H9 (cell line): ENCODE data around the gene HMOX1. TPM values are rescaled to one million over a fixed set of nuclear protein-coding genes. Genes with fewer than 3 reads are reported as not detected.

ENCODE experiments used
- DNase-seq: peaks from one replicate; pipeline ENCODE4 v3.0.0-alpha.2; 2017
- H2AFZ ChIP-seq: one replicate; pipeline ENCODE4 v1.6.1; 2013; ENCODE audit warnings: mild to moderate bottlenecking, low read length, control low read depth, moderate library complexity
- H2AK5ac ChIP-seq: 2 replicates; pipeline ENCODE4 v1.6.1; 2013; ENCODE audit warnings: low read length, control low read depth, mixed read lengths; ENCODE audit not compliant: insufficient read length
- H2BK120ac ChIP-seq: one replicate; pipeline ENCODE4 v1.6.1; 2013; ENCODE audit warnings: low read depth, mild to moderate bottlenecking, low read length, control low read depth, inconsistent platforms; ENCODE audit not compliant: poor library complexity, severe bottlenecking
- H2BK12ac ChIP-seq: 2 replicates; pipeline ENCODE4 v1.6.1; 2013; ENCODE audit warnings: low read length, control low read depth, mixed read lengths, low read depth; ENCODE audit not compliant: insufficient read length
- H2BK15ac ChIP-seq: 2 replicates; pipeline ENCODE4 v1.6.1; 2013; ENCODE audit warnings: low read depth, low read length, control low read depth
- H2BK20ac ChIP-seq: one replicate; pipeline ENCODE4 v1.6.1; 2013; ENCODE audit warnings: low read depth, mild to moderate bottlenecking, low read length, control low read depth, inconsistent platforms; ENCODE audit not compliant: poor library complexity, severe bottlenecking
- H2BK5ac ChIP-seq: 2 replicates; pipeline ENCODE4 v1.6.1; 2013; ENCODE audit warnings: low read length, control low read depth, mixed read lengths; ENCODE audit not compliant: insufficient read length
- H3K14ac ChIP-seq: 2 replicates; pipeline ENCODE4 v1.6.1; 2013; ENCODE audit warnings: low read length, control low read depth; ENCODE audit not compliant: insufficient read depth
- H3K18ac ChIP-seq: 2 replicates; pipeline ENCODE4 v1.6.1; 2013; ENCODE audit warnings: low read depth, mild to moderate bottlenecking, mixed read lengths, low read length, control low read depth; ENCODE audit not compliant: insufficient read length
- H3K23ac ChIP-seq: 2 replicates; pipeline ENCODE4 v1.6.1; 2013; ENCODE audit warnings: low read length, control low read depth, mixed read lengths, low read depth; ENCODE audit not compliant: insufficient read length
- H3K23me2 ChIP-seq: 2 replicates; pipeline ENCODE4 v1.6.1; 2013; ENCODE audit warnings: low read depth, mild to moderate bottlenecking, mixed read lengths, low read length, control low read depth; ENCODE audit not compliant: insufficient read length, poor library complexity, severe bottlenecking
- H3K27ac ChIP-seq: 2 replicates; pipeline ENCODE4 v1.5.1; 2013; ENCODE audit warnings: low read length, control low read depth, mixed read lengths, low read depth; ENCODE audit not compliant: insufficient read length
- H3K27me3 ChIP-seq: 2 replicates; pipeline ENCODE4 v1.6.1; 2013; ENCODE audit warnings: low read length, control low read depth, inconsistent platforms; ENCODE audit not compliant: insufficient read depth
- H3K4ac ChIP-seq: 2 replicates; pipeline ENCODE4 v1.6.1; 2013; ENCODE audit warnings: low read depth, mild to moderate bottlenecking, control low read depth, inconsistent platforms, low read length, moderate library complexity
- H3K4me1 ChIP-seq: 2 replicates; pipeline ENCODE4 v1.6.1; 2013; ENCODE audit warnings: low read length, control low read depth, inconsistent platforms; ENCODE audit not compliant: insufficient read depth
- H3K4me2 ChIP-seq: 2 replicates; pipeline ENCODE4 v1.6.1; 2013; ENCODE audit warnings: low read length, control low read depth, mixed read lengths; ENCODE audit not compliant: insufficient read length, insufficient read depth
- H3K56ac ChIP-seq: 2 replicates; pipeline ENCODE4 v1.6.1; 2013; ENCODE audit warnings: low read depth, mild to moderate bottlenecking, mixed read lengths, low read length, control low read depth; ENCODE audit not compliant: insufficient read length
- H3K79me1 ChIP-seq: 2 replicates; pipeline ENCODE4 v1.6.1; 2013; ENCODE audit warnings: low read depth, mild to moderate bottlenecking, moderate library complexity, low read length, control low read depth, inconsistent platforms; ENCODE audit not compliant: insufficient read depth, poor library complexity, severe bottlenecking
- H3K79me2 ChIP-seq: 2 replicates; pipeline ENCODE4 v1.6.1; 2013; ENCODE audit warnings: low read length, control low read depth, inconsistent platforms; ENCODE audit not compliant: insufficient read depth
- H3K9ac ChIP-seq: 2 replicates; pipeline ENCODE4 v1.6.1; 2013; ENCODE audit warnings: low read length, control low read depth, mixed read lengths; ENCODE audit not compliant: insufficient read length; ENCODE audit errors: extremely low read depth
- H3K9me3 ChIP-seq: one replicate; pipeline ENCODE4 v1.6.1; 2013; ENCODE audit warnings: low read depth, low read length, inconsistent platforms; ENCODE audit not compliant: control insufficient read depth
- H3T11ph ChIP-seq: one replicate; pipeline ENCODE4 v1.6.1; 2013; ENCODE audit warnings: mild to moderate bottlenecking, low read length, control low read depth, inconsistent platforms
- H4K20me1 ChIP-seq: one replicate; pipeline ENCODE4 v1.6.1; 2013; ENCODE audit not compliant: control insufficient read depth, insufficient read length, insufficient read depth
- H4K5ac ChIP-seq: 2 replicates; pipeline ENCODE4 v1.6.1; 2013; ENCODE audit warnings: low read depth, mild to moderate bottlenecking, mixed read lengths, low read length, control low read depth; ENCODE audit not compliant: insufficient read length
- H4K8ac ChIP-seq: replicated peaks from 2 replicates; pipeline ENCODE4 v1.6.1; 2013; ENCODE audit warnings: low read length, control low read depth, mixed read lengths, low read depth; ENCODE audit not compliant: insufficient read length
- H4K91ac ChIP-seq: 2 replicates; pipeline ENCODE4 v1.6.1; 2013; ENCODE audit warnings: low read depth, mild to moderate bottlenecking, moderate library complexity, mixed read lengths, low read length, control low read depth; ENCODE audit not compliant: insufficient read length
- H3K27ac Mint-ChIP-seq, 3 experiments: 2 replicates in 2 of 3; 3 replicates in 1 of 3; pipeline ENCODE4 v1.8.0; 2020 to 2021; ENCODE audit warnings: mixed read lengths in 3 of 3, mild to moderate bottlenecking in 1 of 3, moderate library complexity in 1 of 3
- H3K27me3 Mint-ChIP-seq: 2 replicates; pipeline ENCODE4 v1.8.0; 2021; ENCODE audit warnings: low read depth, mild to moderate bottlenecking, moderate library complexity, mixed read lengths
- H3K36me3 Mint-ChIP-seq, 3 experiments: 2 replicates in 2 of 3; 3 replicates in 1 of 3; pipeline ENCODE4 v1.8.0; 2020 to 2021; ENCODE audit warnings: low read depth in 3 of 3, mixed read lengths in 3 of 3; ENCODE audit not compliant: insufficient read depth in 1 of 3
- H3K4me1 Mint-ChIP-seq, 2 experiments: 2 replicates each; pipeline ENCODE4 v1.8.0; 2020; ENCODE audit warnings: mixed read lengths in 2 of 2
- H3K4me3 Mint-ChIP-seq, 2 experiments: 2 replicates in 1 of 2; 3 replicates in 1 of 2; pipeline ENCODE4 v1.8.0; 2020 to 2021; ENCODE audit warnings: mild to moderate bottlenecking in 2 of 2, mixed read lengths in 2 of 2, moderate library complexity in 1 of 2
- H3K9me3 Mint-ChIP-seq, 2 experiments: 2 replicates in 1 of 2; 3 replicates in 1 of 2; pipeline ENCODE4 v1.8.0; 2020; ENCODE audit warnings: mild to moderate bottlenecking in 2 of 2, mixed read lengths in 2 of 2, moderate library complexity in 1 of 2
- WGBS: extraction: QIAGEN DNeasy Blood & Tissue Kit; methylation state at CpG from one replicate; pipeline ENCODE4 v1.1.7; 2013; ENCODE audit warnings: missing lambda C conversion rate, low lambda C conversion rate, mixed read lengths; ENCODE audit not compliant: insufficient read length; ENCODE audit errors: extremely low coverage; 5-methylcytosine and 5-hydroxymethylcytosine counted together
- total RNA-seq: library from RNA; stranded (reverse); gene quantifications from 2 replicates; pipeline ENCODE4 v1.2.1, GENCODE V29; 2021
- TF ChIP-seq, protein P1 (sequence below): fragments of 200-600 bp; sonication (generic); conservative IDR thresholded peaks from 3 replicates; pipeline ENCODE4 v1.8.0; 2021; ENCODE audit warnings: antibody characterized with exemption, mild to moderate bottlenecking

Gene HMOX1
- total RNA-seq, 1 experiment from 2014 or later, result 22.7 TPM

DNA sequence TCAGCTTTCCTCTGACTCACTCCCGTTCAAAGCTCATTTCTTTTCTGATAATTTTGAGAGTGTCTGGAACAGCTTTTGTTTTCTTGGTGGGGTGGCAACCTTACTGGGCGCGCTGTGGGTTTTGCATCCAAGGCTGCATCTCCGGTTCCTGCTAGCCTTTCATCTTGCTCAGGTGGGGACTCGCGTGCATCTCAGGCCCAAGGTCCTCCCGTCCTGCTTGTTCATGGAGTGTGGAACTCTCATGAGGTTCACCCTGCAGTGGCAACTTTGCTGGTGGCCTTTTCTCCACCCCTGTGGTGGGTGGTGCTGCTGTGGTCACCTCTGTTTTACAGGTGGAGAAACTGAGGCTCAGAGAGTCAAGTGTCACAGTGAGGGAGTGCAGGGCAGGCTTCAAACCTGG, 44.6 kb downstream of the HMOX1 start:
- H2BK15ac ChIP-seq, result no peak overlapping the region
- H3K4me3 Mint-ChIP-seq, result peak overlapping the region in 1 of 2 experiments; percentile 35; a peak in 1 of 5 replicates
- peaks cover 33 to 43% of the 10 kb centered on the region in 2 experiments for H3K4me1 Mint-ChIP-seq
- no peak overlapping the region for H3K18ac ChIP-seq
- no peak overlapping the region for H3K27ac ChIP-seq
- H4K20me1 ChIP-seq, result no peaks in the 10 kb centered on the region
- H3K36me3 Mint-ChIP-seq, result peaks cover 36 to 77% (median 67%) of the 10 kb centered on the region in 3 experiments; a peak in 6 of 7 replicates
- no peak overlapping the region for H2BK5ac ChIP-seq
- no peaks in the 10 kb centered on the region for H3K23me2 ChIP-seq
- no peak overlapping the region for H4K91ac ChIP-seq
- H3K9me3 ChIP-seq, result no peaks in the 10 kb centered on the region
- peak overlapping the region; percentile 59 to 95 (median 92); a peak in 3 of 7 replicates for H3K27ac Mint-ChIP-seq
- no peaks in the 10 kb centered on the region for H3K79me2 ChIP-seq
- H3T11ph ChIP-seq, result no peak overlapping the region
- no CpG with 5 or more reads among the region's 7 CpGs for WGBS
- no peaks in the 10 kb centered on the region for H3K27me3 Mint-ChIP-seq
- TF ChIP-seq, protein P1, sequence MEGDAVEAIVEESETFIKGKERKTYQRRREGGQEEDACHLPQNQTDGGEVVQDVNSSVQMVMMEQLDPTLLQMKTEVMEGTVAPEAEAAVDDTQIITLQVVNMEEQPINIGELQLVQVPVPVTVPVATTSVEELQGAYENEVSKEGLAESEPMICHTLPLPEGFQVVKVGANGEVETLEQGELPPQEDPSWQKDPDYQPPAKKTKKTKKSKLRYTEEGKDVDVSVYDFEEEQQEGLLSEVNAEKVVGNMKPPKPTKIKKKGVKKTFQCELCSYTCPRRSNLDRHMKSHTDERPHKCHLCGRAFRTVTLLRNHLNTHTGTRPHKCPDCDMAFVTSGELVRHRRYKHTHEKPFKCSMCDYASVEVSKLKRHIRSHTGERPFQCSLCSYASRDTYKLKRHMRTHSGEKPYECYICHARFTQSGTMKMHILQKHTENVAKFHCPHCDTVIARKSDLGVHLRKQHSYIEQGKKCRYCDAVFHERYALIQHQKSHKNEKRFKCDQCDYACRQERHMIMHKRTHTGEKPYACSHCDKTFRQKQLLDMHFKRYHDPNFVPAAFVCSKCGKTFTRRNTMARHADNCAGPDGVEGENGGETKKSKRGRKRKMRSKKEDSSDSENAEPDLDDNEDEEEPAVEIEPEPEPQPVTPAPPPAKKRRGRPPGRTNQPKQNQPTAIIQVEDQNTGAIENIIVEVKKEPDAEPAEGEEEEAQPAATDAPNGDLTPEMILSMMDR, result no peak
- H2BK20ac ChIP-seq, result no peak overlapping the region
- H3K27me3 ChIP-seq, result no peaks in the 10 kb centered on the region
- no peaks in the 10 kb centered on the region for H3K79me1 ChIP-seq
- H3K23ac ChIP-seq, result no peak overlapping the region
- H3K4ac ChIP-seq, result no peak overlapping the region
- H3K9ac ChIP-seq, result no peak overlapping the region
- H3K14ac ChIP-seq, result no peak overlapping the region
- no peak overlapping the region for H2BK12ac ChIP-seq
- H2AFZ ChIP-seq, result no peak overlapping the region
- no peak overlapping the region for H4K5ac ChIP-seq
- no peaks in the 10 kb centered on the region for H3K9me3 Mint-ChIP-seq
- no peak overlapping the region for H3K56ac ChIP-seq
- no peak overlapping the region for H3K4me2 ChIP-seq
- no peak overlapping the region for H2AK5ac ChIP-seq
- no peak overlapping the region for H4K8ac ChIP-seq
- DNase-seq, result no peak
- H3K4me1 ChIP-seq, result no peaks in the 10 kb centered on the region
- no peak overlapping the region for H2BK120ac ChIP-seq
